ENCODE data around the gene PGAP1.

PGAP1 gene, protein sequence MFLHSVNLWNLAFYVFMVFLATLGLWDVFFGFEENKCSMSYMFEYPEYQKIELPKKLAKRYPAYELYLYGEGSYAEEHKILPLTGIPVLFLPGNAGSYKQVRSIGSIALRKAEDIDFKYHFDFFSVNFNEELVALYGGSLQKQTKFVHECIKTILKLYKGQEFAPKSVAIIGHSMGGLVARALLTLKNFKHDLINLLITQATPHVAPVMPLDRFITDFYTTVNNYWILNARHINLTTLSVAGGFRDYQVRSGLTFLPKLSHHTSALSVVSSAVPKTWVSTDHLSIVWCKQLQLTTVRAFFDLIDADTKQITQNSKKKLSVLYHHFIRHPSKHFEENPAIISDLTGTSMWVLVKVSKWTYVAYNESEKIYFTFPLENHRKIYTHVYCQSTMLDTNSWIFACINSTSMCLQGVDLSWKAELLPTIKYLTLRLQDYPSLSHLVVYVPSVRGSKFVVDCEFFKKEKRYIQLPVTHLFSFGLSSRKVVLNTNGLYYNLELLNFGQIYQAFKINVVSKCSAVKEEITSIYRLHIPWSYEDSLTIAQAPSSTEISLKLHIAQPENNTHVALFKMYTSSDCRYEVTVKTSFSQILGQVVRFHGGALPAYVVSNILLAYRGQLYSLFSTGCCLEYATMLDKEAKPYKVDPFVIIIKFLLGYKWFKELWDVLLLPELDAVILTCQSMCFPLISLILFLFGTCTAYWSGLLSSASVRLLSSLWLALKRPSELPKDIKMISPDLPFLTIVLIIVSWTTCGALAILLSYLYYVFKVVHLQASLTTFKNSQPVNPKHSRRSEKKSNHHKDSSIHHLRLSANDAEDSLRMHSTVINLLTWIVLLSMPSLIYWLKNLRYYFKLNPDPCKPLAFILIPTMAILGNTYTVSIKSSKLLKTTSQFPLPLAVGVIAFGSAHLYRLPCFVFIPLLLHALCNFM

GRCh38 chr2:196926562-196927375, at the start of gene PGAP1:
TSS of gene PGAP1 (minus strand) at chr2:196926707. CDS start at chr2:196926616, 91 bp downstream.
- peak; percentile 95 for DNase-seq

DNA sequence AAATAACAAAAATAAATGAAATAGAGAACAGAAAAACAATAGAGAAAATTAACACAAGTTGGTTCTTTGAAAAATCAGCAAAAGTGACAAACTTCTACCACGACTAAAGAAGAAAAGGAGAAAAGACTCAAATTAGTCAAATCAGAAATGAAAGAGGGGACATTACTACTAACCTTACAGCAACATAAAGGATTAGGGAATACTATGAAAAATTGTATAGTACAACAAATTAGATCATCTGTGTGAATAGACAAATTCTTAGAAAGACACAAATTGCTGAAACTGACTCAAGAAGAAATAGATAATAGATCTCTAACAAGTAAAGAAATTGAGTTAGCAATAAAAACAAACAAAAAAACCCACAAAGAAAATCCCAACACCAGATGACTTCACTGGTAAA, 48.5 kb upstream of the PGAP1 start:
- no peak for DNase-seq

- DNase-seq: no peak
Measured at GRCh38 chr2:196971574-196972279, 45.2 kb upstream of the PGAP1 start.

- DNase-seq: no peak
Measured at GRCh38 chr2:196970099-196970498, 43.6 kb upstream of the PGAP1 start.

DNA sequence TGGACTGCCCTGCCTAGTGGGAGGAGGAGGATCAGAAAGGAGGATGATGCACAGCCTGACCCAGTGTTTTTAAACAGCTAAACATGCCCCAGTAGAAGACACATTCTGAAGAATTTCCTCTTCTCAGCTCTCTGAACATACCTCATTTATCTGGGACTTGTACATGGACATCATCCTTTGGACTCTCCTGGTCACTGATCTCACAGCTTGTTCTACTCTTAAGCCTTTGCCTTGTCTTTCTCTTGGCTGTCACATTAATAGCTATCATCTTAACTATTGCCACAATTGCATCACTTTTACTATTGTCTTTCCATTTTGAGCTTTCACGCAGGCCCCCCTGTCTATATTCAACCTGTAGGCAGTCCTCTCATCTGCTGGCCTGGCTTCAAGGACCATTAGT, 42.0 kb upstream of the PGAP1 start:
- DNase-seq: no peak

DNA sequence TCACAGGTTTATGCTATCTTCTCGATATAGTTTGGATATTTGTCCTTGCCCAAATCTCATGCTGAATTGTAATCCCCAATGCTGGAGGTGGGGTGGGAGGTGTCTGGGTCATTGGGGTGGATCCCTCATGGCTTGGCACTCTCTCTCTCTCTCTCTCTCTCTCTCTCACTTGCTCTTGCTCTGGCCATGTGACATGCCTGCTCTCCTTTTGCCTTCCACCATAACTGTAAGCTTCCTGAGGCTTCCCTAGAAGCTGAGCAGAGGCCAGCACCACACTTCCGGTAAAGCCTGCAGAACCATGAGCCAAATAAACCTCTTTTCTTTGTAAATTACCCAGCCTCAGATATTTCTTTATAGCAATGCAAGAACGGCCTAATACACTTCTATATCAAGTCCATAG, 41.3 kb upstream of the PGAP1 start:
- no peak for DNase-seq

DNA sequence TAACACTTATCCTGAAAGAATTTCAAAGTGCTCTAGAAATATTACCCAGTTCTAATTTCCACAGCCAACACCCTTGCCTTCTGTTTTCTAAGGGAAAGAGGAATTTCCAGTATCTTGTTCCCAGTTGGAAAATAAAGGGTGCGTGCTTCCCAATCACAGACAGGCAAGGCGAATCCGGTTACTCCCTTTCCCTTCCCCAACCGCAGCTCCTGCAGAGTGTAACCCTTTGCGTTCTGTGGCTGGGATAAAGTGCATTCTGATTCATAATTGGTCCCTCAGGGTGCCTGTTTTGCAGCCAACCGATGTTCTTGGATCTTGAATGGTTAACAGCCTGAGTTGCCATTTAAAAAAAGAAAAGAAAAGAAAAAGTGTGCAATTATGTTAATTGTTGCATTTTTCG, 40.6 kb upstream of the PGAP1 start:
- no peak for DNase-seq

DNA sequence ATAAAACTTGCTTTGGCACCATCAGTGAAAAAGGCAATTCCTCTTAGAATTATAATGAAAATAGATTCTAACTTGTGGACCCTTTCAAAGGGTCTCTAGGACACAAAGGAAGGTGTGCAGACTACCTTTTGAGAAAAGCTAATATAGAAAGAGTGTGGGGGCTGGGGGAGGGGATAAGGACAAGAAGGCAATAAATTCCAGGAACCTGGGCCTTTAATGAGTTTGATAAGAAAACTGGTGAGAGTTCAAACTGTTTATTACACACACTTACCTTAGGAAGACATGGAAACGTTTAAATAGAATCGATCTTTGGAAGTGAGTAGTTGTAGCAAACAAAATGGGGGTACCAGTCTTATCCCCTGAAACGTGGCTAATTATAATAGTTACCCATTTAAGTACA, 39.6 kb upstream of the PGAP1 start:
- no peak for DNase-seq

DNA sequence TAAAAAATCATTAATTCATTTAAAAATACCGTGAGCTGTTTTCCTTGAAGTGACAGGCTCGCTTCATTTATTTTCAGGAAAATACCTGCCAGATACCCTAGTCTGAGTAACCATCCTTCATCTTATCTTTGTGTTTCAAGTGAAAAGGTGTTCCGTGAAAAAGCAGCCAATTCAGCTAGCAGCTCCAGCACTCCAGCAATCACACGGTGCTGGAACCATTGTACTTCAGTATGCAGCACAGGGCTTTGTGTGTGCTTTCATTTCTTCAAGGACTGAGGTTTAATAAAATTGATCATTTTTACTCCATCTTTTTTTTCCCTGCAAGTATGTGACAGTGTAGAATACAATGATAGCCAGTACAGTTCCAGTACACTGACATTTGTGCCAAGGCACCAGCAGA, 39.1 kb upstream of the PGAP1 start:
- no peak for DNase-seq

DNA sequence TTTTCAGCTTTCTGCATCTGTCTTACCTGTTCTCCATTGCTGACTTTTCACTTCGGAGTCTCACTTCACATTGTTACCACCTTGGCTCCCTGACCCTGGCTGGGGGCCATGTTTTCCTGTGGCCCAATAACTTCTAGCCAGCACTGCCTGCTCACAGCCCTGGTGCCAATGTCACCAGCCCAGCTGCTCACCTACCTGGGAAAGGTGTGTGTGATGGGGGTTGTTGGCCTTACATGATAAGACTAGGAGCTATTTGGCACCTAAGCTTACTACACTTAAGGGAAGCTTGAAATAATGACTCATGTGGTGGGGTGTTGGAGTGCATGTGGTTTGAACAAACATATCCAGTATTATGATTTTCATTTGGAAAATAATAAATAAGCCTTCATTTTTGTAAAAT, 37.5 kb upstream of the PGAP1 start:
- no peak for DNase-seq

GRCh38 chr2:196963043-196963442, 36.5 kb upstream of the PGAP1 start:
- no peak for DNase-seq

- no peak for DNase-seq
Measured at GRCh38 chr2:196962325-196962724, 35.8 kb upstream of the PGAP1 start.

GRCh38 chr2:196961889-196962288, 35.4 kb upstream of the PGAP1 start:
- DNase-seq: no peak

DNA sequence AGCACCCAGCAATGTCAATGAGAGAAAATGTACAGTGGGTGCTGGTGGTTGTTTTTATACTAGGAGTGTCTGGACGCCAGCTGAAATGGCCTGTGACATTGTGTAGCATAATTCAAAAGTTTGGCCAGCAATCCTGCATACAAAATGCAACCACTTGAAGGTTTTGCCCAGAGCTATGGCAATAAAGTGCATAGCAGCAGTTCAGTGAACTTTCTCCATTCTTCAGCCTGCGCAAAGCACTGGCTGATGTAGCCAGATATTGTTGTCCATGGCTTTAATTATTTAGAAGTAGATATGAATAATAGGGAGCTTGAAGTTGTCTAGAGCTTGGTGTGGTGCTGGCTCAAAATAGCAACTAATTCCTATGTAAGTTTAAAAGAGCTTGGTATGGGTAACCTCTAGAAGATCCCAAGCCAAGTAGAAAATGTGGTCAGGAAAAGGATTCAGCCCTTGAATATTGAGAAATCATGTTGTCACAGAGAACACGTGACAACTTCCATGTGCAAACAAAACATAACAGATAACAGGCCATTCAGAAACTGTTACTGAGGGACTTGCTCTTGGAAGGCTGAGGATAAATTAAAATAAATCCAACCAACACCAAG, 33.3 kb upstream of the PGAP1 start:
- no peak for DNase-seq

DNA sequence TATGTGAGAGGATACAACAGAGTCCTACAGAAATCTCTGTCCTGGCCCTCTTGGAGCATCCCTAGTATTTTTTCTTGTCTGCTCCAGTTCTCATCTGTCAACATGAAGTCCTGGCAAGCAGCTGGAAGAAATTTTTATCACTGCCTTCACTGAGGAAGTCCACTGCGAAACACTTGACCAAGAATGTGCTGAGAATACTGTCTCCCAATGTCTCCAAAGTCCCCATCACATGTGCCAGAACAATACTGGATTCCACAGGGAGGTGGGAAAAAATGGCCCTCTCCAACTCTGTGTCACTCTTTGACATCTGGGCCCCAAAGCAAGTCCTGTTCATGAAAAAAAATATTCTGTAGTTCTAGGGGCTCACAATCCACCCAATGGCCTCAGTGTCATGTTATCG, 32.8 kb upstream of the PGAP1 start:
- DNase-seq: no peak

DNA sequence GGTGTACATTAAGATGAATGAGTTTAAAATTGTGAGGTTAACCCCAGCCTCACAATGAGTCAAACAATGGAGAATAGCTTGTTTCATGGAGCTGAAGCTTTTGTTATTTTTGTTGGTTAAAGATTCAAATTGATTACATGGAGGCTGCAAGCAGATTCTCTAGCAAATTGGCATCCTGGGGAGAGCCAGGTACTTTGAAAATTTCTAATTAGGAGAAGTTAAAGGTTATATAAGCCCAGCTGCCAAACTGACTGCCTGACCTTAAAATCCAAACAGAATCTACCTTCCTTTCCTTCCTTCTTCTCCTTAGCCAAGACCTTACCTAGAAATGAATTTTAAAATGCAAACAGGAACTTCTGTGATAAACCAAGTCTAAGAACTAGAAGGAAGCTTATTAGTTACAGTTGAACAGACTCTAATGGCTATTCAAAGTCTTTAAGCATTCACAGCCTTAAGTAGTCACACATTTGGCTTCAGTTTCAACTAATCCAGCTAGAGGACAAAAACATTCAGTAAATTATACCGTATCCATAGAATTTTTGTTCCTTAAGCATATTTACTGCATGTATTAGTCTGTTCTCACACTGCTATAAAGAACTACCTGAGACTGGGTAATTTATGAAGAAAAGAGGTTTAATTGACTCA, 31.5 kb upstream of the PGAP1 start:
- DNase-seq: no peak

DNA sequence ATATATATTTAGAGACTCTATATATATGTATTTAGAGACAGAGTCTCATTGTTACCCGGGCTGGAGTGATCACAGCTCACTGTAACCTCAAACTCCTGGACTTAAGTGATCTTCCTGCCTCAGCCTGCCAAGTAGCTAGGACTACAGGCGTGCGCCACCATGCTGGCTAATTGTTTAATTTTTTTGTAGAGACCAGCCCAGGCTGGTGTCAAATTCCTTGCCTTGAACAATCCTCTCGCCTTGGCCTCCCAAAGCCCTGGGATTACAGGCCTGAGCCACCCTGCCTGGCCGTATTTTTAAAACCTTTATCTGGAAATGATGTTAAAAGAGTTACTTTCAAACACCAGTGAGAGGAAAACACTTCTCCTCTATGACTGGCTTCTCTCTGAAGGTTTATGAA, 30.9 kb upstream of the PGAP1 start:
- no peak for DNase-seq

- DNase-seq: no peak
Measured at GRCh38 chr2:196956069-196956468, 29.6 kb upstream of the PGAP1 start.

- no peak for DNase-seq
Measured at GRCh38 chr2:196955036-196955435, 28.5 kb upstream of the PGAP1 start.

GRCh38 chr2:196954001-196954400, 27.5 kb upstream of the PGAP1 start:
- DNase-seq: no peak

DNA sequence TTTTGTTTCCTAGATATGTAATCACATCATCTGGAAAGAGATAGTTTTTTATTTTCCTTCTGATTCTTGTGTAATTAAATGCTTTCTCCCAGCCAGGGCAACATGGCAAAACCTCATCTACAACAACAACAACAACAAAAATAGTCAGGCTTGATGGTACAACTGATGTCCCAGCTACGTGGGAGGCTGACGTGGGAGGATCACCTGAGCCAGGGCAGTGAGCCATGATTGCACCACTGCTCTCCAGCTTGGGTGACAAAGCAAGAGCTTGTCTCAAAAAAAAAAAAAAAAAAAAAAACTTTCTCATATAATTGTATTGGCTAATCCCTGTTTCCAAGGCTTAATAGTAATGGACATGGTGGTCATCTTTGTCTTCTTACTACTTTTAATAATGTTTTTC, 26.4 kb upstream of the PGAP1 start:
- no peak for DNase-seq

- DNase-seq: no peak
Measured at GRCh38 chr2:196951973-196952372, 25.5 kb upstream of the PGAP1 start.

All from NCI-H1694 treated with DMSO at 0.1 percent for 48 hours (cell line).